Choroid plexus epithelial cell (primary cell): ENCODE data around the gene NELFB.

ENCODE experiments used
- DNase-seq: peaks from one replicate; pipeline ENCODE4 v3.0.0-alpha.2; 2010; ENCODE audit warnings: low read depth
- H3K4me3 ChIP-seq: 2 replicates; pipeline ENCODE4 v1.5.1; 2011; ENCODE audit warnings: low read depth, mild to moderate bottlenecking, control low read depth, low read length, moderate library complexity
- CTCF ChIP-seq: conservative IDR thresholded peaks from 2 replicates; pipeline ENCODE4 v1.5.1; 2011; ENCODE audit warnings: low read depth, mild to moderate bottlenecking, control low read depth, inconsistent platforms, low read length, moderate library complexity

The NELFB gene

GRCh38 chr9:137243626-137244485, 11.3 kb upstream of the NELFB start:
- no peak for DNase-seq
- no peak overlapping the region for H3K4me3 ChIP-seq
- peak; percentile 24 for TF ChIP-seq CTCF

GRCh38 chr9:137244486-137245449, 10.4 kb upstream of the NELFB start:
- DNase-seq = no peak
- no peak overlapping the region for H3K4me3 ChIP-seq
- peak; percentile 3 for TF ChIP-seq CTCF

GRCh38 chr9:137245450-137246421, 9.4 kb upstream of the NELFB start:
- TF ChIP-seq CTCF = no peak
- H3K4me3 ChIP-seq = no peak overlapping the region
- no peak for DNase-seq

GRCh38 chr9:137247135-137247915, 7.8 kb upstream of the NELFB start:
- TF ChIP-seq CTCF = no peak
- no peak overlapping the region for H3K4me3 ChIP-seq
- DNase-seq = peak; percentile 54

- H3K4me3 ChIP-seq = no peak overlapping the region
- no peak for TF ChIP-seq CTCF
- no peak for DNase-seq
Observed at GRCh38 chr9:137247916-137248175, 7.3 kb upstream of the NELFB start.
